Retinal pigment epithelial cell (primary cell): Measurements from ENCODE around the gene PAPSS2.

Experiments
- DNase-seq: peaks from one replicate; pipeline ENCODE4 v3.0.0-alpha.2; 2010; ENCODE audit warnings: low read depth
- H3K4me3 ChIP-seq: 2 replicates; pipeline ENCODE4 v1.5.1; 2011; ENCODE audit warnings: mild to moderate bottlenecking, low read length, control low read depth, moderate library complexity
- TF ChIP-seq, protein P1 (sequence below): conservative IDR thresholded peaks from 2 replicates; pipeline ENCODE4 v1.5.1; 2011; ENCODE audit warnings: low read depth, low read length, control low read depth, inconsistent platforms

The PAPSS2 gene

DNA sequence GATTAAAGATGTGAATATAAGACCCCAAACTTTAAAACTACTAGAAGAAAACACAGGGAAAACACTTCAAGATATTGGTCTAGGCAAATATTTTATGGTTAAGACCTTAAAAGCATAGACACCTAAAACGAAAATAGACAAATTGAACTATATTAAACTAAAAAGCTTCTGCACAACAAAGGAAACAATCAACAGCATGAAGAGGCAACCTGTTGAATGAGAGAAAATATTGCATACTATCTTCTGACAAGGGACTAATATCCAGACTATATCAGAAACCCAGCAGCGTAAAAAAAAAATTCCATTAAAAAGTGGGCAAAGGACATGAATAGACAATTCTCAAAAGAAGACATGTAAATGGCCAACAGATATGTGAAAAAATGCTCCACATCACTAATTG is 18.6 kb downstream of the PAPSS2 start:
- H3K4me3 ChIP-seq = no peak overlapping the region
- DNase-seq = no peak
- TF ChIP-seq, protein P1, sequence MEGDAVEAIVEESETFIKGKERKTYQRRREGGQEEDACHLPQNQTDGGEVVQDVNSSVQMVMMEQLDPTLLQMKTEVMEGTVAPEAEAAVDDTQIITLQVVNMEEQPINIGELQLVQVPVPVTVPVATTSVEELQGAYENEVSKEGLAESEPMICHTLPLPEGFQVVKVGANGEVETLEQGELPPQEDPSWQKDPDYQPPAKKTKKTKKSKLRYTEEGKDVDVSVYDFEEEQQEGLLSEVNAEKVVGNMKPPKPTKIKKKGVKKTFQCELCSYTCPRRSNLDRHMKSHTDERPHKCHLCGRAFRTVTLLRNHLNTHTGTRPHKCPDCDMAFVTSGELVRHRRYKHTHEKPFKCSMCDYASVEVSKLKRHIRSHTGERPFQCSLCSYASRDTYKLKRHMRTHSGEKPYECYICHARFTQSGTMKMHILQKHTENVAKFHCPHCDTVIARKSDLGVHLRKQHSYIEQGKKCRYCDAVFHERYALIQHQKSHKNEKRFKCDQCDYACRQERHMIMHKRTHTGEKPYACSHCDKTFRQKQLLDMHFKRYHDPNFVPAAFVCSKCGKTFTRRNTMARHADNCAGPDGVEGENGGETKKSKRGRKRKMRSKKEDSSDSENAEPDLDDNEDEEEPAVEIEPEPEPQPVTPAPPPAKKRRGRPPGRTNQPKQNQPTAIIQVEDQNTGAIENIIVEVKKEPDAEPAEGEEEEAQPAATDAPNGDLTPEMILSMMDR = no peak

- DNase-seq = no peak
- no peak overlapping the region for H3K4me3 ChIP-seq
- TF ChIP-seq, protein P1 = no peak
Measured at GRCh38 chr10:87683356-87683755, 23.7 kb downstream of the PAPSS2 start.

DNA sequence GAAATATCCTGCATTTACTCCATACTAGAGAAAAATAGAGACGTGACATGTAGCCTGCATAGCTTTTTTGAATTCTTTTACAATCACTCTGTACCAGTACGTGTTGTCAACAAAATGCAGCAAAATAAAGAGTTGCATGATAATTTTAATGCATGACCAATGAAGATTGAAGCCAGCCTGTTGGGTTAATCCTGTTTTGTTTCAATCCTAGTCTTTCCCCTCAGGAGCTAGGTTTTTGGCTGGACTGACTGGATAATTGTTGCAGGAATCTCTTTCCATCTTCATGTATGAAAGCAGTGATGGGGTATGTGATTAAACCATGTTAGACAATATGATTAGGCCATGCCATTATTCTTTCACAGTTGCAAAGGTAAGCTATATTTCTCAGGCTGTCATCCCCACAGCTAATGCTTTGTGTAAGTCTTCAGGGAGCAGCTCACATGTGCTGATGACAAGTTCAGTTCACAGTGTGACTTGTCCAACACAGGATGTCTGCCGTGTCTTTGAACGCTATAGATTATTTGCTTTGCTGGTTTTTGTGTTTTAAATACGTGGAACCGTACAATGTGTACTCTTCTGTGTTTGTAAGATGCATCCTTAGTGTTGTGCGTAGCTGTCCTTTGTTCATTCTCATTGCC is 24.4 kb downstream of the PAPSS2 start:
- TF ChIP-seq, protein P1 = no peak
- H3K4me3 ChIP-seq = no peak overlapping the region

DNA sequence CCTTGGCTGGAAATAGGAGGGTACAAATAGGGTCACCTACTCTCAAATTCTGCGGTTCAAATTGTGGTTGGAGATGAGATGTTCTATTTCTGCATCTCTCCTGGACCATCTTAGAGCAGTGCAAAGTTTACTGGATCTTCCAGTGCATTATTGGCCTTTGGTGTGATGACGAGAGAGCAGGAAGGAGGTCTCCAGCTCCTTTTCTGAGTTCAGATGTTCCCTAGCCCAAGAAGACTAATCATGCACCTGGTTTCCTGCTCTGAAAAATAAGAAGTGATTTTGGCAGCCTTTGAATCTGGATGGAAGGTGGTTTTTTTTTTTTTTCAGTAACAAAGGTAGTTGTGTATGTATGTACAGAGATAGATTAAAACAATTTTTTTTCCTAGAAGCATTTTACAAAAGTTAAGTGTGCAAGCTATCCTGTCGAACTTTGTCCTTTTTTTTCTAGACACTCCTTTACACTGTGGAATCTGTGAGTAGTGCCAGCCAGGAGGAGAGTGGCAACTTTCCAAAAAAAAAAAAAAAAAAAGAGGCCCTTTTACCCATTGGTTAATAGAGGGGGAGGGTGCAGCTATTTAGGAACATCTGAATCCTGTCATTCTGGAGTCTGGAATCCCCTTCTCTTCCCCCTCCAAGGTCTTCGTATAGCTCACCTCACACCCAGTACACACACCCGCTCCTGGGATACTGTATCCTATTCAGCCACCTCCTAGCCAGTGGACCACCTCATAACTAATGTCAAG is 26.3 kb downstream of the PAPSS2 start:
- TF ChIP-seq, protein P1 = no peak
- H3K4me3 ChIP-seq = no peak overlapping the region
- DNase-seq = no peak

More for the DNA sequence above, 24.4 kb downstream of the PAPSS2 start:
- no peak for DNase-seq

DNA sequence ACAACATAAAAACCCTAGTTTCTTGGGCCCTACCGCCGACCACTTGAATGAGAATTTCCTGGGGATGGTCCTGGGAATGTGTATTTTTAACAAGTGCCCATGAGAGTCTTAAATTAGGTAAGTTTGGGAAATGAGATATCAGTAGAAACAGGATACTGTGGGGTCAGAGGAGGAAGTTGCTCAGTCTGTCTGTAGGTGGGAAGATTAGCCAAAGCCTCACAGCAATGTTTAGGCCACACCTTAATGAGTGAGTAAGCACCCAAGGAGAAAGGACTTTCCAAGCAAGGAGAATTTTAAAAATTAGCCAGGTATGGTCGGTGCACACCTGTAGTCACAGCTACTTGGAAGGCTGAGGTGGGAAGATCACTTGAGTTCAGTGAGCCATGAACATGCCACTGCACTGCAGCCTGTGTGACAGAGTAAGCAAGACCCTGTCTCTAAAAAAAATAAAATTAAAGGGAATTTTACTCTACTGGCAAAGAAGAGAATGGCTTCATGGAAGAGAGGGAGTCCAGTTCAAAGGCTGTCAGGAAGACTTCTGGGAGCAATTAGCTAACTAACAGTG is 31.9 kb downstream of the PAPSS2 start:
- no peak overlapping the region for H3K4me3 ChIP-seq
- no peak for DNase-seq
- TF ChIP-seq, protein P1 = no peak

- DNase-seq = no peak
- TF ChIP-seq, protein P1 = no peak
- no peak overlapping the region for H3K4me3 ChIP-seq
Measured at GRCh38 chr10:87692956-87693484, 33.3 kb downstream of the PAPSS2 start.
